Measurements from ENCODE around the gene C6orf163. TPM values are rescaled to one million over a fixed set of nuclear protein-coding genes. Genes with fewer than 3 reads are reported as not detected.

C6orf163 gene
- total RNA-seq, 1 experiment from 2014 or later, result 1.5 TPM

DNA sequence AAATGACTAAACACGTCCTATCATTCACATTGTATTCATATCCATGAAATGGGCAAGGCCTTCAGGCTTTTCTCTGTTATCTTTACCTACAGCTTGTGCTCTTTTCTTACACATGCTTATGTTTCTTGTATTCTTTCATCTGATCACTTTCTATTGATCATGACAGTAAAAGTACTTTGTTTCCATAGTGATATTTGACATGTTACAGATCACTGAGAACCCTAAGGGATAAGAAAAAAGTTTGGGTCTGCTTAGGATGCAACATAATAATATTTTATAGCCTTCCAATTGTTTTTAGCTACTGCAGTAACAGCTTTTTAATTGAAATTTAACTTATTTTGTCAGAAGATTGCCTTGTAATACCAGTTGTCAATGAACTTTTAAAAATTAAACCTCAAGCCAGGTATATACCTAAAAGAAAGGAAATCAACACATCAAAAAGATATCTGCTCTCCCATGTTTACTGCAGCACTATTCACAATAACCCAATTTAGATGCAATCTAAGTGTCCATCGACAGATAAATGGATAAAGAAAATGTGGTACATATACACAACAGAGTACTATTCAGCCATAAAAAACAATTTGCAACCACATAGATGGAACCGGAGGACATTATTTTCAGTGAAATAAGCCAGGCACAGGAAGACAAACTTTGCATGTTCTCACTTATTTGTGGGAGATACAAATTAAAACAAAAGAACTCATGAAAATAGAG lies 25.2 kb upstream of the C6orf163 start:
- no peaks in the 10 kb centered on the region for H3K9me3 ChIP-seq (ENCODE audit: control insufficient read depth in 1 of 2, insufficient read depth in 1 of 2, low read depth in 1 of 2, low read length in 2 of 2)
- intact Hi-C loops (cut with micrococcal nuclease), result no loop called here
- DNase-seq (ENCODE audit: low read depth, low spot score) (no peak), ATAC-seq (no peak)
- RAD21 ChIA-PET (ENCODE audit: low non-redundant PET in 1 of 2, low total read pairs in 2 of 2, uncharacterized antibody in 2 of 2, unreplicated experiment in 2 of 2), result no interaction called here
- no peaks in the 10 kb centered on the region for H3K36me3 ChIP-seq (ENCODE audit: control insufficient read depth in 1 of 2, insufficient read depth in 2 of 2, low read length in 2 of 2)
- POLR2A ChIA-PET, result no interaction called here
- no peak overlapping the region for H3K9ac ChIP-seq (ENCODE audit: low read length)
- no peak overlapping the region for H3K4me3 ChIP-seq (replicated peaks in 1 of 2; ENCODE audit: low read depth in 1 of 2, low read length in 2 of 2)
- no peak for TF ChIP-seq RAD21 (IDR thresholded peaks at IDR 0.05; ENCODE audit: low read depth)
- TF ChIP-seq, protein P1, sequence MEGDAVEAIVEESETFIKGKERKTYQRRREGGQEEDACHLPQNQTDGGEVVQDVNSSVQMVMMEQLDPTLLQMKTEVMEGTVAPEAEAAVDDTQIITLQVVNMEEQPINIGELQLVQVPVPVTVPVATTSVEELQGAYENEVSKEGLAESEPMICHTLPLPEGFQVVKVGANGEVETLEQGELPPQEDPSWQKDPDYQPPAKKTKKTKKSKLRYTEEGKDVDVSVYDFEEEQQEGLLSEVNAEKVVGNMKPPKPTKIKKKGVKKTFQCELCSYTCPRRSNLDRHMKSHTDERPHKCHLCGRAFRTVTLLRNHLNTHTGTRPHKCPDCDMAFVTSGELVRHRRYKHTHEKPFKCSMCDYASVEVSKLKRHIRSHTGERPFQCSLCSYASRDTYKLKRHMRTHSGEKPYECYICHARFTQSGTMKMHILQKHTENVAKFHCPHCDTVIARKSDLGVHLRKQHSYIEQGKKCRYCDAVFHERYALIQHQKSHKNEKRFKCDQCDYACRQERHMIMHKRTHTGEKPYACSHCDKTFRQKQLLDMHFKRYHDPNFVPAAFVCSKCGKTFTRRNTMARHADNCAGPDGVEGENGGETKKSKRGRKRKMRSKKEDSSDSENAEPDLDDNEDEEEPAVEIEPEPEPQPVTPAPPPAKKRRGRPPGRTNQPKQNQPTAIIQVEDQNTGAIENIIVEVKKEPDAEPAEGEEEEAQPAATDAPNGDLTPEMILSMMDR (IDR thresholded peaks at IDR 0.05 in 2 of 3, conservative IDR thresholded peaks at IDR 0.05 in 1 of 3; ENCODE audit: borderline replicate concordance in 1 of 3, insufficient read depth in 1 of 3, low read depth in 2 of 3, low read length in 2 of 3), result no peak
- TF ChIP-seq SP1 (IDR thresholded peaks at IDR 0.05; ENCODE audit: low read depth), result no peak
- TF ChIP-seq, protein P2, sequence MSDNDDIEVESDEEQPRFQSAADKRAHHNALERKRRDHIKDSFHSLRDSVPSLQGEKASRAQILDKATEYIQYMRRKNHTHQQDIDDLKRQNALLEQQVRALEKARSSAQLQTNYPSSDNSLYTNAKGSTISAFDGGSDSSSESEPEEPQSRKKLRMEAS (IDR thresholded peaks at IDR 0.05), result no peak
- TF ChIP-seq JUND (IDR thresholded peaks at IDR 0.05), result no peak
- TF ChIP-seq ZFX (IDR thresholded peaks at IDR 0.05), result no peak
- no peak for TF ChIP-seq EZH2 (IDR thresholded peaks at IDR 0.05)
- no peak for TF ChIP-seq CEBPB (IDR thresholded peaks at IDR 0.05; ENCODE audit: low read depth)
- TF ChIP-seq TCF7L2 (IDR thresholded peaks at IDR 0.05; ENCODE audit: borderline replicate concordance, extremely low read depth, insufficient read depth, insufficient read length), result no peak
- TF ChIP-seq POLR2AphosphoS5 (IDR thresholded peaks at IDR 0.05; ENCODE audit: low read depth, low read length), result no peak
- no peak for TF ChIP-seq EGR1 (IDR thresholded peaks at IDR 0.05; ENCODE audit: low read depth)
- CTCF ChIA-PET, result no interaction called here
- 0 out of 2 replicates have a peak, but pooled peaks cover 2% of the 10 kb centered on the region for H3K9me2 ChIP-seq (ENCODE audit: insufficient read depth)
- peaks cover 4% of the 10 kb centered on the region; the same call in 1 of the 2 replicates for H3K79me2 ChIP-seq (ENCODE audit: insufficient read depth, low read length)
- no peaks in the 10 kb centered on the region for H4K20me1 ChIP-seq (ENCODE audit: insufficient read depth)
- no peak overlapping the region for H3K4me2 ChIP-seq (ENCODE audit: low read length)
- BruUV-seq (replicated peaks), result no TSS peak
- H3K27me3 ChIP-seq (ENCODE audit: insufficient read depth, low read length), result 0 out of 2 replicates have a peak, but pooled peaks cover 4% of the 10 kb centered on the region
- H3K4me1 ChIP-seq (ENCODE audit: control insufficient read depth in 1 of 2, insufficient read depth in 2 of 2, low read length in 2 of 2), result peaks cover 0 to 4% of the 10 kb centered on the region in 2 experiments; a peak in 1 of 4 replicates
- no peak overlapping the region for H3K27ac ChIP-seq (ENCODE audit: low read depth, low read length)
- H2AFZ ChIP-seq (ENCODE audit: low read depth, low read length, poor library complexity, severe bottlenecking), result no peak overlapping the region
